Left lung (tissue), 10 donors: ENCODE data around the gene TGIF2. TPM values are rescaled to one million over a fixed set of nuclear protein-coding genes. Genes with fewer than 3 reads are reported as not detected.
"Not testable (repeated sequence)": the region's sequence is repeated elsewhere in the genome, so short reads cannot be mapped to it uniquely, and the experiment has no call there.

ENCODE experiments used
- ATAC-seq: fragments of 200-7000 bp; cut with Tn5 transposase; one replicate; pipeline ENCODE4 v1.9.1; 2020; ENCODE audit warnings: moderate library complexity
- DNase-seq, 4 donors: peaks; one replicate each; pipeline ENCODE4 v3.0.0-alpha.2; 2013 to 2020
- H3K27ac ChIP-seq, 2 donors: fragments of 200-600 bp; sonication (generic) in 1 of 2; one replicate each; pipeline versions ENCODE4 v1.5.0 to v1.8.0; 2020 to 2021
- H3K27me3 ChIP-seq, 2 donors: fragments of 200-600 bp; sonication (generic) in 1 of 2; one replicate each; pipeline versions ENCODE4 v1.5.0 to v1.8.0; 2020 to 2021
- H3K36me3 ChIP-seq, 2 donors: fragments of 200-600 bp; sonication (generic) in 1 of 2; one replicate each; pipeline versions ENCODE4 v1.5.0 to v1.8.0; 2020 to 2021
- H3K4me1 ChIP-seq, 2 donors: fragments of 200-600 bp; one replicate each; pipeline ENCODE4 v1.8.0; 2021
- H3K4me3 ChIP-seq, 2 donors: fragments of 200-600 bp; sonication (generic) in 1 of 2; one replicate each; pipeline versions ENCODE4 v1.5.0 to v1.8.0; 2020 to 2021; ENCODE audit warnings: mild to moderate bottlenecking in 1 of 2
- H3K9me3 ChIP-seq, 2 donors: fragments of 200-600 bp; sonication (generic) in 1 of 2; one replicate each; pipeline versions ENCODE4 v1.5.0 to v1.8.0; 2020 to 2021
- intact Hi-C, 2 donors: fragments of 100-400 bp; cut with DNase I; formaldehyde crosslinking; loops; one replicate each; pipeline versions ENCODE4 v1.11.2 to v1.14.2; 2022
- polyA plus RNA-seq, 6 donors: library from polyadenylated mRNA; unstranded; fragments of 120-200 nt; gene quantifications; one replicate each; pipeline ENCODE4 v1.2.1, GENCODE V29; 2013; ENCODE audit not compliant: insufficient read length in 6 of 6
- total RNA-seq, 2 donors: library from RNA; stranded (reverse); fragmentation: NEBNext Ultra II Directional; extraction: Animal tissue kit (Norgen Biotek cat#: 25700); gene quantifications; one replicate each; pipeline ENCODE4 v1.2.1, GENCODE V29; 2021
- TF ChIP-seq, protein P1 (sequence below), 2 donors: fragments of 200-600 bp; sonication (generic) in 1 of 2; IDR thresholded peaks; one replicate each; pipeline versions ENCODE4 v1.5.0 to v1.8.0; 2021; ENCODE audit warnings: antibody characterized with exemption in 2 of 2
- donor health status: DM: no; HTN: yes; CAD: no.
- donor health status: DM: no; HTN: no; CAD: no.

TGIF2 gene
- total and polyA plus RNA-seq, 8 donors, result 11.2 to 52.1 (median 43.0) TPM

DNA sequence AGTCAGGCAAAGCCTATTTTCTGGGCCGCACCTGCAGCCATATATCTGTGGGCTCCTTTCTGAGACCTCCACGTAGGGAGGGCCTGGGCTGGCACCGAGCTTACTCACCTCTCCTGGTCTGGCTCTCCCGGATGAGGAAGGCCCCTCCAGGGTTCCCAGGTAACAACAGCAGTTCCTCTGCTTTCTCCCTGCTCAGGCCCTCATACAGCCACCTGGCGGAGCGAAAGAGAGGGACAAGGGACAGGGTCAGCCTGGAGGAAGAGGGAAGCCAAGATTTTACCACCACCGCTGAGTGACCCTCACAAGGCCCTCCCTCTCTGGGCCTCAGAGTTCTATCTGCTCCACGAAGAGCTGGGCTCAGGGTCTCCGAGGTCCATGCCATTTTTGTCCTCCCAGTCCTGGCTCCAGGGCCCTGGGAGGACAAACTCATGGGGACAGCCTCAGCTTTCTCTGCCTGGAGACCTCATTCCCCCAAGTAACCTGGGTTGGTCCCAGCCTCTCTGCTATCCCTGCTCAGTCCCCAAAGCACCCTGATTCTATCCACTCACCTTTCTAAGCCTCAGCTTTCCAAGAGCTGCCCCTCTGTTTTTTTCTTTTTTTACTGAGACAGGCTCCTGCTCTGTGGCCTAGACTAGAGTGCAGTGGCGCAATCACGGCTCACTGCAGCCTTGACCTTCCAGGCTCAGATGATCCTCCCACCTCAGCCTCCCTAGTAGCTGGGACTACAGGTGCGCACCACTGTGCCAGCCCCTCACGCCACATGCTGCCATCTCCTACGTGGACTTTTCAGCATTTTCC, 59.3 kb downstream of the TGIF2 start:
- TF ChIP-seq, protein P1, sequence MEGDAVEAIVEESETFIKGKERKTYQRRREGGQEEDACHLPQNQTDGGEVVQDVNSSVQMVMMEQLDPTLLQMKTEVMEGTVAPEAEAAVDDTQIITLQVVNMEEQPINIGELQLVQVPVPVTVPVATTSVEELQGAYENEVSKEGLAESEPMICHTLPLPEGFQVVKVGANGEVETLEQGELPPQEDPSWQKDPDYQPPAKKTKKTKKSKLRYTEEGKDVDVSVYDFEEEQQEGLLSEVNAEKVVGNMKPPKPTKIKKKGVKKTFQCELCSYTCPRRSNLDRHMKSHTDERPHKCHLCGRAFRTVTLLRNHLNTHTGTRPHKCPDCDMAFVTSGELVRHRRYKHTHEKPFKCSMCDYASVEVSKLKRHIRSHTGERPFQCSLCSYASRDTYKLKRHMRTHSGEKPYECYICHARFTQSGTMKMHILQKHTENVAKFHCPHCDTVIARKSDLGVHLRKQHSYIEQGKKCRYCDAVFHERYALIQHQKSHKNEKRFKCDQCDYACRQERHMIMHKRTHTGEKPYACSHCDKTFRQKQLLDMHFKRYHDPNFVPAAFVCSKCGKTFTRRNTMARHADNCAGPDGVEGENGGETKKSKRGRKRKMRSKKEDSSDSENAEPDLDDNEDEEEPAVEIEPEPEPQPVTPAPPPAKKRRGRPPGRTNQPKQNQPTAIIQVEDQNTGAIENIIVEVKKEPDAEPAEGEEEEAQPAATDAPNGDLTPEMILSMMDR (IDR thresholded peaks at IDR 0.05), result no peak
- intact Hi-C loops, result no loop called here
- Histone ChIP-seq H3K4me1 (peaks cover 0 to 11% of the 10 kb centered on the region in 2 donors), H3K4me3 (no peak overlapping the region), H3K27ac (no peak overlapping the region), H3K36me3 (no peaks in the 10 kb centered on the region), H3K27me3 (no peaks in the 10 kb centered on the region), H3K9me3 (no peaks in the 10 kb centered on the region)
- no peak for DNase-seq
- no peak for ATAC-seq

DNA sequence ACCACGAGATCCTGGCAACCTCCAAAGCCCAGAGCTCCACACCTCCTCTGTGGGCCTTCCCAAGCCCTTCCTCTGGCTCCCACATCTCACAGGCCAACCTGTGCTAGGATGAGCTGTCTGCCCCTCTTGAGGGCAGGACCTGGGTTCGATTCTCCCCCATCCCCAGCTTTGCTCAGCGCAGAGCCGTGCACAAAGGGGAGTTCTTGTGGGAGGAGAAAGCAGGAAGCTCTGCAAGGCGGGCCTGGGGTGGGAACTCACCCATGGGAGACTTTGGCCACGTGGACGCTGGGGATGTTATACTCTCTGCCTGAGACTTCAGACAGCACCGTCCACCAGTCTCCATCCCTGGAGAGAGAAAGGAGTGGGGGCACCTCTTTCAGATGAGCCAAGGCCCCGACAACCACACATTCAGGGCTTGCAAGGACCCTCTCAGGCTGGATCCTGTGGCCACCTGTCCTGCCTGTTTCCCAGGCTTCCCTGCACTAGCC, 59.9 kb downstream of the TGIF2 start:
- no peaks in the 10 kb centered on the region for H3K9me3 ChIP-seq
- intact Hi-C loops, result no loop called here
- ATAC-seq (no peak), DNase-seq (no peak)
- H3K4me1 ChIP-seq, result peaks cover 0 to 11% of the 10 kb centered on the region in 2 donors
- no peaks in the 10 kb centered on the region for H3K36me3 ChIP-seq
- no peak overlapping the region for H3K4me3 ChIP-seq
- H3K27me3 ChIP-seq, result no peaks in the 10 kb centered on the region
- H3K27ac ChIP-seq, result no peak overlapping the region
- TF ChIP-seq, protein P1 (IDR thresholded peaks at IDR 0.05), result no peak

DNA sequence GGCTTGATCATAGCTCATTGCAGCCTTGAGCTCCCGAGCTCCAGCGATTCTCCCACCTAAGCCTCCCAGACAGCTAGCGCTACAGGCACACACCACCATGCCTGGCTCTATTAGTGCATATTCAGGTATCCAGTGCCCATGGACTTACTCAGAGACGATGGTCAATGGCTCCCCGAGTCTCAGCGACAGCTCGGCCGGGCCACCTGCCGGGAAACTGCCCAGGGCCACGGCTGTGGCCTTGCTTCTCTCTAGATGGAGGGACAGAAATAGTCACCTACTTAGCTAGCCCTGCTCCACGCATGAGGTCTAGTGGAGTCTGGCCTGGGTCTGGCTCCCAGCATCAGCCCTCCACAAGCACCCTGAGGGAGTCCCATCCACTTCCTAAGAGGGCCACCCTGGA, 60.9 kb downstream of the TGIF2 start:
- H3K4me1 ChIP-seq, result peaks cover 0 to 11% of the 10 kb centered on the region in 2 donors
- DNase-seq, result no peak
- no peaks in the 10 kb centered on the region for H3K9me3 ChIP-seq
- no peak overlapping the region for H3K4me3 ChIP-seq
- no peak overlapping the region for H3K27ac ChIP-seq
- H3K27me3 ChIP-seq, result no peaks in the 10 kb centered on the region
- intact Hi-C loops, result no loop called here
- no peak for ATAC-seq
- TF ChIP-seq, protein P1 (IDR thresholded peaks at IDR 0.05), result no peak
- H3K36me3 ChIP-seq, result no peaks in the 10 kb centered on the region

DNA sequence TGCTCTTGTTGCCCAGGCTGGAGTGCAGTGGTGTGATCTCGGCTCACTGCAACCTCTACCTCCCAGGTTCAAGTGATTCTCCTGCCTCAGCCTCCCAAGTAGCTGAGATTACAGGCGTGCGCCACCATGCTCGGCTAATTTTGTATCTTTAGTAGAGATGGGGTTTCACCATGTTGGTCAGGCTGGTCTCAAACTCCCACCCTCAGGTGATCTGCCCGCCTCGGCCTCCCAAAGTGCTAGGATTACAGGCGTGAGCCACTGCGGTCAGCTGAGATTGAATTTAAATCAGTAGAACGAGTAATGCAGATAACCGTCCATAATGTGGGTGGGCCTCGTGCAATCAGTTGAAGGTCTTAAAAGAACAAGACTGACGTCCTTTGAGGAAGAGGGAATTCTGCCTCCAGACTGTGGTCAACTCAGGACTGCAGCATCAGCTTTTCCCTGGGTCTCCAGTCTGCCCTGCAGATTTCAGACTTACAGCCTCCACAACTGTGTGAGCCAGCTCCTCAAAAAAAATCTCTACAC, 65.5 kb downstream of the TGIF2 start:
- DNase-seq, intact Hi-C loops, H3K27me3 ChIP-seq, H3K9me3 ChIP-seq, H3K27ac ChIP-seq, ATAC-seq, H3K4me3 ChIP-seq, H3K36me3 ChIP-seq, H3K4me1 ChIP-seq: not testable (repeated sequence)

DNA sequence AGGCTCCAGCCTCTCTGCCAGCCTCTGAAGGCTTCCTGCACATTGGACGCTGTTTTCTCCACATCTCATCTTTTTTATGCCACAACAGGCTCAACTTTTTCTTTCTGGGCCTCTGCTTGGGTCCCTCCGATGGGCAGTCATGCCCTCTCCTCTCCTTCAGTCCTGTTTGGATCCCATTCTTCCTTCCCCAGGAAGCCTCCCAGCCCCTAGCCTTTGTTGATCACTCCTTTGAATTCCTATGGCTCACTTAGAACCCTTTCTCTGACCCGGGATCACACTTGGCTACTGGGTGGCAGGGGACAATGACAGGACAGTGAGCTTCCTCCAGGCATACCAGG, 68.1 kb downstream of the TGIF2 start:
- intact Hi-C loops, result no loop called here
- H3K9me3 ChIP-seq, result no peaks in the 10 kb centered on the region
- H3K27me3 ChIP-seq, result no peaks in the 10 kb centered on the region
- ATAC-seq, result no peak
- peaks cover 0 to 6% of the 10 kb centered on the region in 2 donors for H3K4me1 ChIP-seq
- no peak overlapping the region for H3K27ac ChIP-seq
- TF ChIP-seq, protein P1 (IDR thresholded peaks at IDR 0.05), result no peak
- H3K36me3 ChIP-seq, result no peaks in the 10 kb centered on the region
- H3K4me3 ChIP-seq, result no peak overlapping the region
- DNase-seq, result no peak
